ENCODE measurements around the gene TSTD1. TPM values are rescaled to one million over a fixed set of nuclear protein-coding genes. Genes with fewer than 3 reads are reported as not detected.

The TSTD1 gene
- total RNA-seq, 1 donor from 2014 or later, result 112 TPM

Other genes starting within 250 kb of the TSTD1 start
- not detected in 2 replicates for gene LY9, start 242.8 kb downstream of the TSTD1 start, total RNA-seq
- not detected in 2 replicates for gene CD244, start 176.1 kb downstream of the TSTD1 start, total RNA-seq
- not detected in 2 replicates for gene ITLN1, start 153.8 kb downstream of the TSTD1 start, total RNA-seq
- gene ITLN2, start 84.2 kb downstream of the TSTD1 start, total RNA-seq, result not detected in 2 replicates
- gene F11R, start 17.8 kb downstream of the TSTD1 start, total RNA-seq, result 81.7 and 87.0 TPM in 2 replicates
- 45.9 and 55.7 TPM in 2 replicates for gene USF1, start 7.0 kb upstream of the TSTD1 start, total RNA-seq
- gene ARHGAP30, start 30.9 kb upstream of the TSTD1 start, total RNA-seq, result 0.07 and 0.42 TPM in 2 replicates
- gene NECTIN4, start 50.6 kb upstream of the TSTD1 start, total RNA-seq, result 13.1 and 13.6 TPM in 2 replicates
- 2.9 and 3.1 TPM in 2 replicates for gene KLHDC9, start 59.4 kb upstream of the TSTD1 start, total RNA-seq
- gene PFDN2, start 79.1 kb upstream of the TSTD1 start, total RNA-seq, result 98.4 and 132 TPM in 2 replicates
- 28.7 and 35.8 TPM in 2 replicates for gene NIT1, start 79.1 kb upstream of the TSTD1 start, total RNA-seq
- gene DEDD, start 93.7 kb upstream of the TSTD1 start, total RNA-seq, result 29.3 and 42.1 TPM in 2 replicates
- gene UFC1, start 115.0 kb upstream of the TSTD1 start, total RNA-seq, result 59.6 and 85.0 TPM in 2 replicates
- gene USP21, start 120.5 kb upstream of the TSTD1 start, total RNA-seq, result 10.5 and 12.6 TPM in 2 replicates
- 20.4 and 28.3 TPM in 2 replicates for gene PPOX, start 127.5 kb upstream of the TSTD1 start, total RNA-seq
- gene B4GALT3, start 138.5 kb upstream of the TSTD1 start, total RNA-seq, result 39.4 and 45.7 TPM in 2 replicates
- 0.21 and 0.33 TPM in 2 replicates for gene ADAMTS4, start 160.1 kb upstream of the TSTD1 start, total RNA-seq
- 92.4 and 96.9 TPM in 2 replicates for gene NDUFS2, start 163.4 kb upstream of the TSTD1 start, total RNA-seq
- not detected in 2 replicates for gene FCER1G, start 176.3 kb upstream of the TSTD1 start, total RNA-seq
- not detected in 2 replicates for gene APOA2, start 184.7 kb upstream of the TSTD1 start, total RNA-seq
- 6.2 and 8.0 TPM in 2 replicates for gene TOMM40L, start 187.1 kb upstream of the TSTD1 start, total RNA-seq
- gene NR1I3, start 199.2 kb upstream of the TSTD1 start, total RNA-seq, result not detected in 2 replicates
- not detected in 2 replicates for gene PCP4L1, start 219.8 kb upstream of the TSTD1 start, total RNA-seq